Liver (tissue), 9 donors: ENCODE results near the gene ATAD3A. TPM values are rescaled to one million over a fixed set of nuclear protein-coding genes. Genes with fewer than 3 reads are reported as not detected.
"Not testable (repeated sequence)": the region's sequence is repeated elsewhere in the genome, so short reads cannot be mapped to it uniquely, and the experiment has no call there.

Experiments
- DNase-seq: peaks from one replicate; pipeline ENCODE4 v3.0.0-alpha.2; 2017; ENCODE audit warnings: low spot score
- H3K27ac ChIP-seq, 2 donors: one replicate each; pipeline ENCODE4 v1.7.0; 2013; ENCODE audit warnings: inconsistent platforms in 2 of 2, low read length in 2 of 2, control low read depth in 1 of 2, low read depth in 1 of 2, mild to moderate bottlenecking in 1 of 2
- H3K27me3 ChIP-seq, 4 donors: one replicate each; pipeline versions ENCODE4 v1.6.1 to v1.7.0; 2013; ENCODE audit warnings: low read length in 3 of 4, inconsistent platforms in 1 of 4, mild to moderate bottlenecking in 1 of 4, moderate library complexity in 1 of 4; ENCODE audit not compliant: control insufficient read depth in 4 of 4, insufficient read depth in 4 of 4
- H3K36me3 ChIP-seq, 4 donors: one replicate each; pipeline versions ENCODE4 v1.6.1 to v1.7.0; 2013; ENCODE audit warnings: low read length in 3 of 4, mild to moderate bottlenecking in 3 of 4, low read depth in 1 of 4, moderate library complexity in 1 of 4; ENCODE audit not compliant: control insufficient read depth in 4 of 4, insufficient read depth in 3 of 4
- H3K4me1 ChIP-seq, 4 donors: one replicate each; pipeline versions ENCODE4 v1.6.1 to v1.7.0; 2013; ENCODE audit warnings: low read length in 3 of 4, mild to moderate bottlenecking in 3 of 4, moderate library complexity in 1 of 4; ENCODE audit not compliant: control insufficient read depth in 4 of 4, insufficient read depth in 4 of 4
- H3K4me3 ChIP-seq, 3 donors: one replicate each; pipeline versions ENCODE4 v1.6.1 to v1.7.0; 2013; ENCODE audit warnings: low read length in 3 of 3, control low read depth in 1 of 3, low read depth in 1 of 3, mild to moderate bottlenecking in 1 of 3
- H3K9ac ChIP-seq, 2 donors: one replicate each; pipeline ENCODE4 v1.7.0; 2013; ENCODE audit warnings: low read length in 2 of 2, mild to moderate bottlenecking in 2 of 2, moderate library complexity in 2 of 2, control low read depth in 1 of 2, low read depth in 1 of 2
- H3K9me3 ChIP-seq, 4 donors: one replicate each; pipeline versions ENCODE4 v1.6.1 to v1.7.0; 2013; ENCODE audit warnings: low read length in 3 of 4; ENCODE audit not compliant: control insufficient read depth in 4 of 4
- EGR1 ChIP-seq, 2 donors: IDR thresholded peaks; 2 replicates each; pipeline ENCODE4 v1.6.1; 2016 to 2018; ENCODE audit warnings: antibody characterized with exemption in 2 of 2, low read depth in 2 of 2
- FOXA2 ChIP-seq: IDR thresholded peaks from 2 replicates; pipeline ENCODE4 v1.6.1; 2016; ENCODE audit warnings: antibody characterized with exemption
- GABPA ChIP-seq, 2 donors: IDR thresholded peaks in 1 of 2; conservative IDR thresholded peaks in 1 of 2; 2 replicates each; pipeline ENCODE4 v1.6.1; 2016; ENCODE audit warnings: antibody characterized with exemption in 2 of 2, mild to moderate bottlenecking in 1 of 2, moderate library complexity in 1 of 2
- HNF4A ChIP-seq, 2 donors: conservative IDR thresholded peaks; 2 replicates each; pipeline ENCODE4 v1.6.1; 2016; ENCODE audit warnings: antibody characterized with exemption in 2 of 2, mild to moderate bottlenecking in 2 of 2
- HNF4G ChIP-seq: IDR thresholded peaks from 2 replicates; pipeline ENCODE4 v1.6.1; 2016; ENCODE audit warnings: antibody characterized with exemption
- JUND ChIP-seq, 2 donors: IDR thresholded peaks; 2 replicates each; pipeline ENCODE4 v1.6.1; 2016; ENCODE audit warnings: antibody characterized with exemption in 2 of 2
- RAD21 ChIP-seq, 2 donors: IDR thresholded peaks; 2 replicates each; pipeline ENCODE4 v1.6.1; 2016; ENCODE audit warnings: antibody characterized with exemption in 2 of 2, mild to moderate bottlenecking in 2 of 2
- RXRA ChIP-seq, 2 donors: IDR thresholded peaks; 2 replicates each; pipeline ENCODE4 v1.6.1; 2017 to 2018; ENCODE audit warnings: antibody characterized with exemption in 2 of 2, mild to moderate bottlenecking in 1 of 2
- SP1 ChIP-seq: IDR thresholded peaks from 2 replicates; pipeline ENCODE4 v1.6.1; 2018; ENCODE audit warnings: antibody characterized with exemption, mild to moderate bottlenecking
- TAF1 ChIP-seq: conservative IDR thresholded peaks from 2 replicates; pipeline ENCODE4 v1.6.1; 2016; ENCODE audit warnings: antibody characterized with exemption, mild to moderate bottlenecking
- YY1 ChIP-seq: IDR thresholded peaks from 2 replicates; pipeline ENCODE4 v1.6.1; 2016; ENCODE audit warnings: antibody characterized with exemption, mild to moderate bottlenecking
- ZBTB33 ChIP-seq: IDR thresholded peaks from 2 replicates; pipeline ENCODE4 v1.6.1; 2016; ENCODE audit warnings: antibody characterized with exemption
- WGBS: extraction: QIAGEN DNeasy Blood & Tissue Kit; methylation state at CpG from one replicate; pipeline ENCODE4 v1.1.7; 2013; 5-methylcytosine and 5-hydroxymethylcytosine counted together
- polyA plus RNA-seq, 2 donors: library from polyadenylated mRNA; stranded (reverse) in 1 of 2; unstranded in 1 of 2; fragments of 200-250 nt in 1 of 2; fragments of >200 nt in 1 of 2; fragmentation: Nextera tagmentation in 1 of 2; extraction: Ambion mirVana in 1 of 2; gene quantifications; one replicate each; pipeline versions ENCODE4 v1.2.1 to v1.2.3, GENCODE V29; 2013 to 2015
- total RNA-seq, 2 donors: library from RNA; depleted of rRNA; stranded (reverse); fragments of >200 nt; gene quantifications; one replicate each; pipeline ENCODE4 v1.2.3, GENCODE V29; 2014
- TF ChIP-seq, protein P1 (sequence below): IDR thresholded peaks from 2 replicates; pipeline ENCODE4 v1.6.1; 2016; ENCODE audit warnings: antibody characterized with exemption
- TF ChIP-seq, protein P2 (sequence below): IDR thresholded peaks from 2 replicates; pipeline ENCODE4 v1.6.1; 2016; ENCODE audit warnings: antibody characterized with exemption
- donor health status: healthy.
- donor health status: healthy.
- donor health status: healthy.
- donor health status: healthy.
- donor health status: healthy.

ATAD3A gene
- total and polyA plus RNA-seq, 4 donors = 7.2 to 20.0 (median 15.8) TPM

DNA sequence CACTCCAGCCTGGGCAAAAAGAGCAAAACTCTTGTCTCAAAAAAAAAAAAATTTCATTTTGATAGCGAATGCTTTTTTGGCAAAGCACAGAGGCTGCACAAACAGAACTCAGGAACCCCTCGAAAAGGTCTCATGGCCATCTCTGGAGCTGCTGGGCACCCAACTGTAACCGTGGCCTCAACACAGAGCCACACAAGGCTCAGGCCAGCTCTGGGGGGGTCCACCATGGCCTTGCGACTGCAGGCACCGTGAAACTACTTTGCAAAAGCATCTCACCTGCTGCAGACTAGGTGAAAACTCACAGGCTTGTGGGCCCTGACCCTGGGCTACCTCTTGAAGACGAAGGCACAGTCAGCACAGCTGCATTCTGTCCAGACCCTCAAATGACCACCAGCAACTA is 44.5 kb downstream of the ATAD3A start:
- peaks cover 0 to 17% (median 9%) of the 10 kb centered on the region in 4 donors for H3K4me1 ChIP-seq
- no peak overlapping the region for H3K27ac ChIP-seq
- 93% methylated on average over 6 of the region's 6 CpGs for WGBS
- no peaks in the 10 kb centered on the region for H3K9me3 ChIP-seq
- no peak overlapping the region for H3K4me3 ChIP-seq
- peaks cover 0 to 3% (median 2%) of the 10 kb centered on the region in 4 donors for H3K36me3 ChIP-seq
- H3K9ac ChIP-seq = no peak overlapping the region
- DNase-seq = no peak
- TF ChIP-seq GABPA (IDR thresholded peaks at IDR 0.05 in 1 of 2, conservative IDR thresholded peaks at IDR 0.05 in 1 of 2) (no peak), RXRA (IDR thresholded peaks at IDR 0.05) (no peak), RAD21 (IDR thresholded peaks at IDR 0.05) (no peak), HNF4A (conservative IDR thresholded peaks at IDR 0.05) (no peak), SP1 (no peak), FOXA2 (no peak), YY1 (no peak), JUND (IDR thresholded peaks at IDR 0.05) (no peak), TAF1 (no peak), HNF4G (no peak), EGR1 (IDR thresholded peaks at IDR 0.05; ENCODE audit: low read depth in 2 of 2) (no peak), ZBTB33 (no peak)
- TF ChIP-seq, protein P1, sequence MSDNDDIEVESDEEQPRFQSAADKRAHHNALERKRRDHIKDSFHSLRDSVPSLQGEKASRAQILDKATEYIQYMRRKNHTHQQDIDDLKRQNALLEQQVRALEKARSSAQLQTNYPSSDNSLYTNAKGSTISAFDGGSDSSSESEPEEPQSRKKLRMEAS = no peak
- TF ChIP-seq, protein P2, sequence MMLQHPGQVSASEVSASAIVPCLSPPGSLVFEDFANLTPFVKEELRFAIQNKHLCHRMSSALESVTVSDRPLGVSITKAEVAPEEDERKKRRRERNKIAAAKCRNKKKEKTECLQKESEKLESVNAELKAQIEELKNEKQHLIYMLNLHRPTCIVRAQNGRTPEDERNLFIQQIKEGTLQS = no peak
- H3K27me3 ChIP-seq = no peaks in the 10 kb centered on the region

GRCh38 chr1:1556961-1557360 is 45.0 kb downstream of the ATAD3A start:
- 96% methylated on average over 11 of the region's 11 CpGs for WGBS
- H3K9ac ChIP-seq, H3K36me3 ChIP-seq, DNase-seq, H3K27me3 ChIP-seq, H3K9me3 ChIP-seq, H3K27ac ChIP-seq, H3K4me3 ChIP-seq: not testable (repeated sequence)
- peaks cover 0 to 17% (median 9%) of the 10 kb centered on the region in 4 donors for H3K4me1 ChIP-seq

DNA sequence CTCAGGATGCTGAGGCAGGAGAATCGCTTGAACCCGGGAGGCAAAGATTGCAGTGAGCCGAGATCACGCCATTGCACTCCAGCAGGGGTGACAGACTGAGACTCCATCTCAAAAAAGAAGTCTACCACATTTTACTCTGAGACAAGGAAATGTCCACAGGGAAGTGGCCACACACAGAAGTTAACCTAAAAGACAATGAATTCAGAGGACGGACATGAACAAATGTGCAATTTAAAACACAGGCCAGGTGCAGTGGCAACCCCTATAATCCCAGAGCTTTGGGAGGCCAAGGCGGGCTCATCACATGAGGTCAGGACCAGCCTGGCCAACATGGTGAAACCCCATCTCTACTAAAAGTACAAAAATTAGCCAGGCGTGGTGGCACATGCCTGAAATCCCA is 45.7 kb downstream of the ATAD3A start:
- not testable (repeated sequence) for H3K27ac ChIP-seq, H3K4me3 ChIP-seq, H3K9ac ChIP-seq, DNase-seq, H3K9me3 ChIP-seq, H3K27me3 ChIP-seq
- Histone ChIP-seq H3K36me3 (peaks cover 5 to 13% (median 9%) of the 10 kb centered on the region in 4 donors), H3K4me1 (peaks cover 0 to 17% (median 9%) of the 10 kb centered on the region in 4 donors)
- 96% methylated on average over 7 of the region's 7 CpGs for WGBS
